ENCODE results near the gene DNAAF1.
"Not testable (repeated sequence)": the region's sequence is repeated elsewhere in the genome, so short reads cannot be mapped to it uniquely, and the experiment has no call there.

Gene DNAAF1

DNA sequence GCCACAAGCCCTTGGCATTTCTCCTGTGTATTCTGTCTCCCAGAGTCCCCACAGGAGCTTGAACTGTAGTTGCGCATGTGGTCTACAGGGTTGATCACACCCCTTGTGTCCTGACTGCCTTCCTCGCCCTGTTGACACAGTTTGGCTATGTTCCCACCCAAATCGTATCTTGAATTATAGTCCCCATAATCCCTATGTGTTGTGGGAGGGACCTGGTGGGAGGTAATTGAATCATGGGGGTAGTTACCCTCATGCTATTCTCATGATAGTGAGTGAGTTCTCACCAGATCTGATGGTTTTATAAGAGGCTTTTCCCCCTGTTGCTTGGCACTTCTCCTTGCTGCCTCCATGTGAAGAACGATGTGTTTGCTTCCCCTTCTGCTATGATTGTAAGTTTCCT is 67.0 kb downstream of the DNAAF1 start:
- no peak for DNase-seq (ENCODE audit: low read depth)

DNA sequence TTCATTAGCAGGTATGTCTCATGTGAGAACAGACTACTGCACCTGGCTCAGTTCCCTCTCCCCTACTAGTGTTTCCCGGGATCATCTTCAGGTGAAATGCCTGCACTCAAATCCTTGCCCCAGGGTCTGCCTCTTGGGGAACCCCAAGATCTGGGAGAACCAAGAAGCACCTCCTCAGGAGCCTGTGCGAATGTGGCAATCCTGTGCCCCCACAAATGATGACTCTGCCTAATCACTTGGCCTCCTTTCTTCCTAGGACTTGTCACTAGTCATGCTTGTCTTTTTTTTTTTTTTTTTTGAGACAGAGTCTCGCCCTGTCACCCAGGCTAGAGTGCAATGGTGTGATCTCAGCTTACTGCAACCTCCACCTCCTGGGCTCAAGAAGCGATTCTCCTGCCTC is 67.5 kb downstream of the DNAAF1 start:
- DNase-seq (ENCODE audit: low read depth): no peak

DNA sequence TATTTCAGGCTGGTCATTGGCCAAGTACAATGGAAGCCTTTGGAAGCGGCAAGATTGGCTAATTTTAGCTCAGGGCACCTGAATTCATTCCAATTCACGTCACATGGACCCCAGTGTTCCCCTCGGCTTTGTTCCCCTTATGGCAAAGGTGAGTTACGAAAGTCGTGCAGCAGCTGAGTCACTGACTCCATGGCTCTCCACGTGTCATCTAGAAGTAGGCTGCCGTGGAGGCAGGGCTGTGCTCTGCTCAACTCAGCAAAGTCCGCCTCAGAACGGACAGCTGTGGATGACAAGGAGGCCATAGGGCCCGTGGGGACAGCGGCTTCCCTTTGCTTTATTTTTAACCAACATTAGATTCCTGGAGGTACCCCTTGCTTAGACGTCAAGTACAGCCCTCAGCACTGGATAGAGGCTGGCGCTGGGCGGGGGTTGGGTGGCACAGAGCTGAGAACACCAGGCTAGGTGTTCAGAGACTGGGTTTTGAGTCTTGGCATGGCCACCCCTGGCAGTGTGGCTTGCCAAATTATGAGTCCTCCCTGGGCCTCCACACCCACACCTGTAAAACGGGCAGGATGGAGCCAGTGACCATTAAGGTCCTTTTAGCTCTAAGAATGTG is 69.5 kb downstream of the DNAAF1 start:
- no peak for DNase-seq (ENCODE audit: low read depth)

- no peak for DNase-seq (ENCODE audit: low read depth)
Observed at GRCh38 chr16:84215531-84215930, 70.4 kb downstream of the DNAAF1 start.

- not testable (repeated sequence) for DNase-seq (ENCODE audit: low read depth)
Observed at GRCh38 chr16:84216144-84216543, 71.0 kb downstream of the DNAAF1 start.

- DNase-seq (ENCODE audit: low read depth): no peak
Observed at GRCh38 chr16:84218176-84218823, 73.2 kb downstream of the DNAAF1 start.

- no peak for DNase-seq (ENCODE audit: low read depth)
Observed at GRCh38 chr16:84218956-84219355, 73.8 kb downstream of the DNAAF1 start.

DNA sequence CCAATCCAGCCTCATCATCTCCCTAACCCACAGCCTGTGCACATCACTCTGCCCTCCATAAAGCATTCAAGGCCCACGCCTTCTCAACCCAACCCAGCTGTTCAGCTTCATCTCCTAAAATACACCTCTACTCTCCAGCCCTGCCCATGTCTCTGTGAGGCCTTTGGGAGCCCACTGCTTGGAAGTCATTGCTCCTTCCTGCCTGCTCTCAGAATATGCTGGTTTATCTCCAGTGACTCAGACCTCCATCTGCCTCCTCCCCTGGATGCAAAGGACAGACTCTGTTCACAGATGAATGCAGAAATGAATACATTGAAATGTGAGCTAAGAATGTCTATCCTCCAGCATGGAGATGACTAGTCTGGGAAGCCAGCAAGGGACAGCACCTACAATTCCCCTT is 75.7 kb downstream of the DNAAF1 start:
- DNase-seq (ENCODE audit: low read depth): no peak

- no peak for DNase-seq (ENCODE audit: low read depth)
Observed at GRCh38 chr16:84223456-84223855, 78.3 kb downstream of the DNAAF1 start.

GRCh38 chr16:84224554-84224953 is 79.4 kb downstream of the DNAAF1 start:
- no peak for DNase-seq (ENCODE audit: low read depth)

DNA sequence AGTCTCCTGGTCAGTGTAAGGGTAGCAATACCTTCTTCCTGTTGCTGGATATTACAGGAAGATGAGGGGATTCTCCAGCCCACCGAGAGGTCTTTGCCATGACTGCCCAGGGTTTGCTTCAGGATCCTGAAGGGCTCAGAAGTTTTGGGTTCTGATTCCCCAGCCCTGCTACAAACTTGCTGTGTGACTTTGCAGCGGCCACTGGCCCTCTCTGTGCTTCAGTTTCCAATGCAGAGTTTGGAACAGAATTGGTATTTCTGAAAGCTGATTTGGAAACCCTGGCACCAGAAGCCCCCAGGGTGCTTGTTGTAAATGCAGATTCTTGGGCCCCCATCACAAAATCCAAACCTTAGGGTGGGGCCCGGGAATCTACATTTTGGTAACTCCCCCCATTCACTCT is 80.0 kb downstream of the DNAAF1 start:
- no peak for DNase-seq (ENCODE audit: low read depth)

DNA sequence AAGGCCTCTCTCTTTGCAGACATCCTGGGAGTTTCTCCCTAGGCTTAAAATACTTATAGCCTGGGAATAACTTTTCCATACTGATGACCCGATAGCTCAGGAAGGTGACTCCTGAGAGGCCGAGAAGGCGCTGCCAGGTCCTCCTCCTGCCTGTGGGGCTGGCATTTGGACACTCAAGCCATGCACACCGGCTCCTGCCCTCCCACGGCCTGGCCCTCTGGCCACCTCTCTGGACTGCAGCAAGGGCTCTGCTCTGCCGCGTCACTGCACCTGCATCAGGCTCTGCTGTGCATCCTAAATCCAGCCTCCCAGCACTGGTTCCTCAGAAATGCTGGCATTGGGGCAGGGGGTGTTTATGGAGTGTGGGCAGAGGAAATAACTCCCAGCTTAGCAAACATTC is 80.5 kb downstream of the DNAAF1 start:
- no peak for DNase-seq (ENCODE audit: low read depth)

DNA sequence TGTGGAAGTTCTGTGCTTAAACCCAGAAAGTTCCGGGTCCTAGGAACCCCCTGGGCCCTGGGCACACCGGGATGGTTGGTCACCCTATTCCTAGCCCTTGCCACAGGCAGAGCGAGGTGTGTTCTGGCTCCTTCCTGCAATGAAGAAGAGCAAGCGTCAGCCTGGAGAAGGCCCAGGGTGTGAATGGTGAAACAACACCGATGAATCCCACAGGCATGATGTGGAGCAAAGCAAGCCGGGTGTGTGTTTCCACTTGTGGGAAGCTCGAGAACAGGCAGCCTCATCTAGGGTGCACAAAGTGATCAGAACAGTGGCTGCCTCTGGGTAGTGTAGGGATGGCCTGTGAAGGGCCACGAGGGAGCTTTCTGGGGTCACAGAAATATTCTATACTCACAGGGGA is 80.9 kb downstream of the DNAAF1 start:
- DNase-seq (ENCODE audit: low read depth): no peak
